Measurements from ENCODE around the gene ANKRD27.
A peak's percentile ranks its signal among the peaks of the same experiment; 100 is the strongest.
"Not testable (repeated sequence)": the region's sequence is repeated elsewhere in the genome, so short reads cannot be mapped to it uniquely, and the experiment has no call there.

Gene ANKRD27

DNA sequence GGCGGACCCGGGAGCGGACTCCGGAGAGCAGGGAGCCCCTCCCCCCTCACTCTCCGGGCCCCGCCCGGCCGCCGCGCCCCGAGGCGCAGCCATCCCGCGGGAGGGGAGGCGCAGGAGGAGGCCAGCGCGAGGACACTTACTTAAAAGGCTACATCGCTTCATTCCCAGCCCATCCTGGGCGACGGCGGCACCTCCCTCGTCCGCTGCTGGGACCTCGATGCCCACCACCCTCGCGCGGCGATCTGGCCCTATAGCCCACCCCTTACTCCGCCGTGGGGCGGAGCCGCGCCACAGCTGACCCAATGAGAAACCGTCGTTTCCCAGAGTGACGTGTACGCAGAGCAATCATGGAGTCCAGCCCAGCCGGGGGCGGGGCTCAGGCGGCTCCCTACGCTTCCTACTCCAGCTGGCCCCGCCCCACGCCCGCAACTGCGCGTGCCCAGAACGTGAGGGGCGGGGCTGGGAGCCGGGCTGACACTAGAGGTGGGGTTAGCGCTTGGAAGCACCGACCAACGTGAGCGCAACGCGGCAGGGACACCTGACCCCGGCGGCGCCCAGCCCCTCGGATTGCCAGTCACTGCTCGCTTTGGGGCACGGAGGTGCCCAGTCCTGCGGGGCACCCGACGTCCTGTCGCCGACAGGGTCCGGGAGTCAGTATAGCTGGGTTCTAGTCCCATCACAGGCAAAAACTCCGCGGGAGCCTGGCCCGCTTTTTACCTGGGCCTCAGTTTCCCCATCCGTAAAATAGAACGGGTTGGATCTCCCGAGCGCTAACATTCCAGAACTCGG lies at the start of gene ANKRD27:
TSS of gene ANKRD27 (minus strand) at position 250 of the 789 bp plus-strand sequence. CDS start 16,165 bp downstream, outside the sequence.
- peak; percentile 96 to 97 for DNase-seq

DNA sequence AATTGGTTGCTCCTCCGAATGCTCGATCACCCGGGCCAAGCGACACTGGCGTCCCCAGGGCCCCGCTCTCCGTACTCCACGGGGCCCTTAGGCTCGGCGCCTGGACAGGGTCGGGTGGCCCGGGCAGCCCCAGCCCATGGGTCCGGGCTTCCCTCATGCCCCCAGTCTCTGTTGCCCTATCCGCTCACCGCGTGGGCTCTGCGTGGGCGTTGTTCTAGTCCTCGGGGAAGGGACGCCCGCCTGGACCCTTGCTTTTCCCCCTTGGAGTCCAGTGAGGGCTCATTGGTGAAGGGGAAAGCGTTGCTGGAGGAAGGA lies 45.9 kb upstream of the ANKRD27 start:
- no peak for DNase-seq

DNA sequence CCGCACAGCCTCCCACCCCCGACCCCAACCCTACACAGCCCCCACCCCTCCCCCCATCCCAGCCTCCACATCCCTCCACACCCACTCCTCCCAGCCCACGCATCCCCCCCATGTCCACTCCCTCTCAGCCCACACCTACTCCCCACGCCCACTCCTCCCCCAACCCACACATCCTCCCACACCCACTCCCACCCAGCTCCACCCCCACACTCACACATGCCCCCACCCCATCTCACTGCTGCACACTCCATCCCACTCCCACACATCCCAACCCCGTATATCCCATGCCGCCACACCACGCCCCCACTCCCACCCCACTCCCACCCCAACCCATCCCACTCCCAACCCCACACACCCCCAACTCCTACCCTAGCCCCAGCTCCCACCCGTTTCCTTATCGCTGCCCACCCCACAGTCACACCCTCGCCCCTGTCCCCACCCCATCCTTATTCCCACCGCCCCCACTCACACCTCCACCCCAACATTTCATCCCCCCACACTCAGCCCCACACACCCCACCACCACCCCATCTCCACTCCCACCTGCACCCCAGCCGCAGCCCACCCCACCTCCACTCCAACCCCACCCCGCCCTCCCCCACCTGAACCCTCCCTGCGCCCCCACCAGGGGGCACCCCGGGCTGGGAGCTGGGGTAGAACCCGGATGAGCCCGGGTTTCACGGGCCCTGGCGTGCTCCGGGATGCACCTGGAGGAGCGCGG lies 45.4 kb upstream of the ANKRD27 start:
- no peak for DNase-seq

DNA sequence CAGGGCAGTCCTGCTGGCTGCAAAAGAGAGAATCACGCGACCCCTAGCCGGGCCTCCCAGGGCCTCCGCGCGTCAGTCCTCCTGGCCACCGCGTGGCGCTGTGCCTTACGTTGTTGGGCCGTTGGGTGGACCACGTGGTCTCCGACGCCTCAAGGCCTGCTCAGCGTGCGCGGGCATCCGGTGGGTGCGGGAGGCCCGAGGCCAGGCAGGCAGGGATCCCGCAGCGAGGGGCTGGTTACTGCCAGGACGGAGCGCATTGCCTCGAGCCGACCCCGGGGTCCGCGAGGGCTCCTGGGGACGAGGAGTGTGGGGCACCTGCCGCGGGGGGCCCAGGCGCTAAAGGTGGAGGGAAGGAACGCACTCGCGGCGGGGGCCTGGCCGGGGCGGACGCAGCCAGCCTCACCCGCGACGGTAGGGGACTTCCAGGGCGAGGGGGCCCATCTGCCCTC lies 44.7 kb upstream of the ANKRD27 start, which contains the start of gene TDRD12:
TSS of gene TDRD12 (plus strand) at position 157 of the 449 bp plus-strand sequence. CDS start 306 bp downstream, outside the sequence.
- DNase-seq, result no peak

DNA sequence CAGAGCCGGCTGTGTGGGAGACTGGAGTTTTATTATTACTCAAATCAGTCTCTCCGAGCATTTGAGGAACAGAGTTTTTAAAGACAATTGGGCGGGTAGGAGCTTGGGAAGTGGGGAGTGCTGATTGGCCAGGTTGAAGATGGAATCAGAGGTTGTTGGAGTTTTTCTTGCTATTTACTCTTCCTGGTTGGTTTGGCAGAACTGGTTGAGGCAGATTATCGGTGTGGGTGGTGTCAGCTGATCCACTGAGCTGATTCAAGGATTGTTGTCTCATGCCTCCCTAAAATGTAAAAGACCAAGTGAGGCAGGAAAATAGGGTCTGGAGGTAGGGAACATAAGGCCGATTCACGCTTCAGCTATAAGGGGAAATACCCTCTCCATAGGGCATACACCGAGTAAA lies 43.3 kb upstream of the ANKRD27 start:
- DNase-seq, result no peak

GRCh38 chr19:32717496-32717895 lies 42.5 kb upstream of the ANKRD27 start:
- DNase-seq, result no peak

GRCh38 chr19:32716203-32716602 lies 41.2 kb upstream of the ANKRD27 start:
- not testable (repeated sequence) for DNase-seq

- no peak for DNase-seq
Observed at GRCh38 chr19:32711747-32712146, 36.8 kb upstream of the ANKRD27 start.

DNA sequence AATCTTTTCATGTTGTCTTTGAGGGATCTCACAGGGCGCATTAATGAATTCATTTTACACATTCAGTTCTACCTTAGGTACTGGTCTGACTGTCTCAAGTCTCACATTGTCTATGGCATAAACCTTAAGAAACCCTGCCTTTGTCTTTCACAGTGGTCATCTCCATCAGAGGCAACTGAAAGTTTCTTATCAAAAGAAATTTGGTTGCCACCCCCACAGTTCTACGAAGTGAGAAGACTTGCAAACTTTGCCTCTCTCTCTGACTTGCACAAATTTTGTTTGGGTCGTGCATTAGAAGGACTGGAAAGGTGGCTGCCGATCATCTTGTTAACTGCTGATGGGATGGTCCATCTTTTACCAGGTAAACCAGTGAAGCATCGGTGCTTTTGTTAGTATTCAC lies 34.1 kb upstream of the ANKRD27 start:
- no peak for DNase-seq

DNA sequence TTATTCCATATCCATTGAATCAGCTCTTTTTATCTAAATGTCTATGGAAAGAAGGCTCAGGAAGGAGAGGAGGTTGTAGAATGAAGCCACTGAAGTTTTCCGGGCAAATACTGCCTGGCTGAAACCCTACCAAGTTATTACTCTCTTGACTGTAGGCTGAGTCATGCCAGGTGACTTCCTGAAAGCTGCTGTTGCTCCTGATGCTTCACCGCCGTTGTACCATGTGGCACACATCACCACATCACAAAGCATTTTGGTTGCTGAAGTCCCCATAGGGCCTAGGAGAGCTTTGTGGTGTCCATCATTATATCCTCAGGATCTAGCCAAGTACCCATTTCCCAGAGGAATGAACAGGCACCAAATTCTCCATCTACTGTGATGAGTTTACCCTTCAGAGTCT lies 33.5 kb upstream of the ANKRD27 start:
- DNase-seq, result peak; percentile 19 to 27

DNA sequence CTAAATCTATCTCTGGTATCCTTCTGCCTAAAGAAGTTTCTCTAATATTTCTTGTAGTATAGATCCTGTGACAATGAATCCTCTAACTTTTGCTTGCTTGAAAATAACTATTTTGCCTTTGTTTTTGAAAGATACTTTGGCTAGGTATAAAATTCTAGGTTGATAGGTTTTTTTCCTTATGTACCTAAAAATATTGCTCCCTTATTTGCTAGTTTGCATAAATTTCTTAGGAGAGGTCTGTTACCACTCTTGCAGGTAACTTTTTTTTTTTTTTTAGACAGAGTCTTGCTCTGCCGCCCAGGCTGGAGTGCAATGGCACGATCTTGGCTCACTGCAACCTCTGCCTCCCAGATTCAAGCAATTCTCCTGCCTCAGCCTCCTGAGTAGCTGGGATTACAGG lies 29.0 kb upstream of the ANKRD27 start:
- DNase-seq, result not testable (repeated sequence)

DNA sequence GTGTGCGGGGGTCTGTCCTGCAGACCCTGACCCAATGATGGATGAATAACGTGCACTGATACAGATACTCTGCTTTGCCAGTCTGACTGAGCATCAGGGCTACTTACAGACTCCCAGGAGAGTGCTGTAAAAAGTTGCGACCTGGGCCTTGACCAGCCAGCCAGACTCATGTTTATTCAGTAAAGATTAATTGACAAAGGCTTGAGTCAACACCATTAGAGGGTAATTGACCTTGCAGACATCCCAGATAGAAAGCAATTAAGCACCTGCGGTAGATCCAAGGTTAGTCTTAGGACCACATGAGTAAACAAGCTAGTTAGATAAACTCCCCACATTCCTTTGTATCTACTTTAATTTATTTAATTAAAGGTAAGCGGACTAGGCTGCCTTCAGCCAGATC lies 27.0 kb upstream of the ANKRD27 start:
- DNase-seq, result no peak

DNA sequence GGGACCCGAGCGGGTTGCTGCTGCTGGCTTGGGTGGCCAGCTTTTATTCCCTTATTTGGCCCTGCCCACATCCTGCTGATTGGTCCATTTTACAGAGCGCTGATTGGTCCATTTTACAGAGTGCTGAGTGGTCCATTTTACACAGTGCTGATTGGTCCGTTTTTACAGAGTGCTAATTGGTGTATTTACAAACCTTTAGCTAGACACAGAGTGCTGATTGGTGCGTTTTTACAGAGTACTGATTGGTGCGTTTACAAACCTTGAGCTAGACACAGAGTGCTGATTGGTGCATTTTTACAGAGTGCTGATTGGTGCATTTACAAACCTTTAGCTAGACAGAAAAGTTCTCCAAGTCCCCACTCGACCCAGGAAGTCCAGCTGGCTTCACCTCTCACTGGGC lies 25.1 kb upstream of the ANKRD27 start:
- not testable (repeated sequence) for DNase-seq

DNA sequence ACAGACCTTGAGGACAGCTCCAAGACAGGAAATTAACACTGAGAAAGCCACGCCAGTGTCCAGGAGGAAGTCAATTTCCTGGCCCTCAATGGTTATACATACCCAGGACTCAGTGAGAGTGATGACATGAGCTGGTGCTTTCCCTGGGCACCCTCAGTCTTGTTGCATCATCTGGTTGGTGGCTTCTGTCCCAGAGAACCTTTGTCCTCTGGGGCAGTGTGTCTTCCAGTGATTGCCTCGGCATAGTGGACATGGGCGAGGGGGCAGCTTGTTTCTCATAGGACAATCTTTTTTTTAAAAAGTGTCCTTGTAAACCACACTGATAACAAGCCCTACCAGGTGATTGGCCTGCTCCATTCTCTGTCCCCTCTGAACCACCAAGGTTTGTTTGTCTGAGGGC lies 21.8 kb upstream of the ANKRD27 start:
- not testable (repeated sequence) for DNase-seq

- not testable (repeated sequence) for DNase-seq
Observed at GRCh38 chr19:32695506-32695905, 20.5 kb upstream of the ANKRD27 start.

- DNase-seq, result not testable (repeated sequence)
Observed at GRCh38 chr19:32694851-32695250, 19.9 kb upstream of the ANKRD27 start.

DNA sequence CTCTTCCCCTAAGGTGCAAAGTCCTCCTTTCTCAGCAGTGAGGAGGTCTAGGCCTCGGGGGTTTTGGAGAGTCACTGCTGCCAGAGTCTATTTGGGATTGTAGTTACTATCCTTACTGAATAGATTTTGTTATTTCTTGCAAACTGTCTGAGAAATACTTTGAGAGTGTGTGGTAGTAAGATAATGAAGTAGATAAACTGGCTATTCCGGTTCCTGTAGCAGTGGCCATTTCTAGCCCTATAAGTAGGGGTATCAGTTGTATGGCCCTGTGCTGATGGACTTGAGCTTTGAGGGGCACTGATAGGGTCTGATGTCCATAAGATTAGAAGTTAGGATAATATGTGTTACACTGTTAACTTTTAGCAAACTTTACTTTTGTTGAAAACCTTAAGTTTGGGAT lies 19.3 kb upstream of the ANKRD27 start:
- not testable (repeated sequence) for DNase-seq

- DNase-seq, result peak in 1 of 2 experiments; percentile 30
Observed at GRCh38 chr19:32693151-32694108, 18.4 kb upstream of the ANKRD27 start.

DNA sequence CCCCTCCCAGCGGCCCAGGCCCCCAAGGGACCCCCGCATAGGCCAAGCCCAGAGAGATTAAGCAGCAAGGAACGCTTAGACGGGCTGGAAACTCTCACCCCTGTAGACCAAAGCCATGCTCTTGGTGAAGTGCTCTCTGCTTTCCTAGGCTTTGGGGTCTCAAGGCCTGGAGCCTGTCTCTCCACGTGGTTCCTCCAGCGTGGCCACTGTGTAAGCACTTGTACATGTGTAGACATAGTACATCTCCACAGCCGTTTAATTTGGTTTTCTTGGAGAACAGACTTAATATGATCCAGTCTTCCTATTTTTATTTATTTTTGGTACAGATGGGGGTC lies 17.7 kb upstream of the ANKRD27 start:
- DNase-seq, result no peak

- peak in 1 of 2 experiments; percentile 27 for DNase-seq
Observed at GRCh38 chr19:32691952-32692726, 17.2 kb upstream of the ANKRD27 start.

DNA sequence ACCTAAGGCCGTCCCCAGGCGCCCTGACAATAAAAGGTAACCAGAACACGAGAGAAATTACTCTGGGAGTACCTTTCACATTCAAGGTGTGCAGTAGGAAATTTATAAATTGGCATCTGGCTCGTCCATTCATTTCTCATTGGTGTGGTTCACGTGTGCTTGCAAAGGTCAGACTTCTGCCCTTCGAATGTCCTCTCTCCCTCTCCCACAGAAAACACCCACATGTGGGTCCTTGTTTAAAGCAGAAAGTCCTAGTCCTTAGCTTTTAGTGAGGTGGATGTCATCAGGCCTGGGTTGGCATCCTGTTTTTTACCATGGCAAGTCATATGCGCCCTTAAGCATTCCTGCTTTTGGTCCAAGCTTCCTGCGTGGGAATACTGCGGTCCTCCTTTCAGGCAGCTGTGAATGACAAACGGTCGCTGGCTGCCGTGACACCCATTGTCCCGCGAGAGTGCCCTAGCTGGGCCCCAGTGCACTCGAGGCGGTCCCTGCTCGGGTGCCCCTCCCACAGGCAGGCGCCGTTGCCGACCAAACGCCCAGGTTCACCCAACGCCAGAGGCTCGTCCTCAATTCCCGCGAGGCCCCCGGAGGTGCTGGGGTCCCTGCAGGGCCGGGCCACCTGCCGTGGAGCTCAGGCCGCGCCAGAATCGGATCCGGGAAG lies 16.4 kb upstream of the ANKRD27 start, which contains the start of gene NUDT19:
TSS of gene NUDT19 (plus strand) at position 531 of the 661 bp plus-strand sequence. CDS start 140 bp downstream, outside the sequence.
- DNase-seq, result peak; percentile 72 to 75

All from activated CD4-positive, alpha-beta T cell treated with anti-CD3 and anti-CD28 coated beads, Interleukin-2, amount 50 U/mL, for 4 hours (primary cell).